Fibroblast of lung (primary cell): ENCODE data around the gene EDN2. TPM values are rescaled to one million over a fixed set of nuclear protein-coding genes. Genes with fewer than 3 reads are reported as not detected.

Experiments
- DNase-seq, 2 donors: peaks; one replicate each; pipeline versions ENCODE4 v3.0.0 to v3.0.0-alpha.2; 2010; ENCODE audit warnings: low read depth in 2 of 2
- H2AFZ ChIP-seq: 2 replicates; pipeline ENCODE4 v1.5.1; 2012; ENCODE audit warnings: low read length, control low read depth, inconsistent platforms
- H3K27ac ChIP-seq: 2 replicates; pipeline ENCODE4 v1.5.1; 2011; ENCODE audit warnings: low read length, control low read depth; ENCODE audit not compliant: insufficient read depth
- H3K27me3 ChIP-seq: 2 replicates; pipeline ENCODE4 v1.5.1; 2011; ENCODE audit warnings: mild to moderate bottlenecking, low read length; ENCODE audit not compliant: control insufficient read depth, insufficient read depth
- H3K36me3 ChIP-seq: 2 replicates; pipeline ENCODE4 v1.5.1; 2011; ENCODE audit warnings: low read length; ENCODE audit not compliant: control insufficient read depth, insufficient read depth
- H3K4me1 ChIP-seq: 2 replicates; pipeline ENCODE4 v1.5.1; 2011; ENCODE audit warnings: low read length; ENCODE audit not compliant: control insufficient read depth, insufficient read depth; ENCODE audit errors: extremely low read depth
- H3K4me2 ChIP-seq: 2 replicates; pipeline ENCODE4 v1.5.1; 2011; ENCODE audit warnings: low read length, control low read depth; ENCODE audit not compliant: insufficient read depth; ENCODE audit errors: extremely low read depth
- H3K4me3 ChIP-seq, 4 experiments: fragments of 200-600 bp in 1 of 4; sonication (generic) in 1 of 4; replicated peaks in 1 of 4; 2 replicates each; pipeline ENCODE4 v1.5.1; 2011 to 2016; ENCODE audit warnings: low read length in 4 of 4, low read depth in 3 of 4, mild to moderate bottlenecking in 3 of 4, control low read depth in 2 of 4, inconsistent platforms in 1 of 4, mixed read lengths in 1 of 4; ENCODE audit not compliant: insufficient read depth in 1 of 4; ENCODE audit errors: control extremely low read depth in 1 of 4
- H3K79me2 ChIP-seq: 2 replicates; pipeline ENCODE4 v1.5.1; 2012; ENCODE audit warnings: mild to moderate bottlenecking, low read length, inconsistent platforms; ENCODE audit not compliant: control insufficient read depth, insufficient read depth
- H3K9ac ChIP-seq: 2 replicates; pipeline ENCODE4 v1.5.1; 2011; ENCODE audit warnings: mild to moderate bottlenecking, low read length, control low read depth; ENCODE audit not compliant: insufficient read depth
- H3K9me3 ChIP-seq: 2 replicates; pipeline ENCODE4 v1.5.1; 2012; ENCODE audit warnings: low read depth, low read length; ENCODE audit not compliant: control insufficient read depth, insufficient read depth
- H4K20me1 ChIP-seq: 2 replicates; pipeline ENCODE4 v1.5.1; 2011; ENCODE audit warnings: low read length; ENCODE audit not compliant: control insufficient read depth, insufficient read depth; ENCODE audit errors: extremely low read depth
- CTCF ChIP-seq, 2 donors: IDR thresholded peaks in 1 of 2; conservative IDR thresholded peaks in 1 of 2; 1 replicate in 1 of 2; 2 replicates in 1 of 2; pipeline ENCODE4 v1.5.1; 2011 to 2012; ENCODE audit warnings: low read length in 2 of 2, control low read depth in 1 of 2, inconsistent platforms in 1 of 2, low read depth in 1 of 2, mild to moderate bottlenecking in 1 of 2
- EZH2 ChIP-seq: IDR thresholded peaks from 2 replicates; pipeline ENCODE4 v1.5.1; 2012; ENCODE audit warnings: low read length, control low read depth, mild to moderate bottlenecking; ENCODE audit errors: missing control alignments
- polyA plus RNA-seq, 2 donors: library from polyadenylated mRNA; depleted of rRNA in 1 of 2; stranded (reverse) in 1 of 2; unstranded in 1 of 2; fragments of >200 nt; gene quantifications; 2 replicates each; pipeline ENCODE4 v1.2.1, GENCODE V29; 2011 to 2012; ENCODE audit warnings: missing spikeins in 1 of 2
- total RNA-seq: library from RNA; depleted of rRNA; stranded (reverse); fragments of >200 nt; gene quantifications from 2 replicates; pipeline ENCODE4 v1.2.1, GENCODE V29; 2014

EDN2 gene
- total and polyA plus RNA-seq, 2 donors (not counting 1 experiment from before 2014, with no cell fraction given) = not detected

GRCh38 chr1:41447995-41448770 lies 36.3 kb downstream of the EDN2 start:
- Histone ChIP-seq H4K20me1 (no peaks in the 10 kb centered on the region), H3K4me2 (no peak overlapping the region), H3K36me3 (no peaks in the 10 kb centered on the region), H3K79me2 (no peaks in the 10 kb centered on the region), H3K4me3 (no peak overlapping the region), H2AFZ (no peak overlapping the region), H3K4me1 (no peaks in the 10 kb centered on the region), H3K27me3 (no peaks in the 10 kb centered on the region), H3K27ac (no peak overlapping the region), H3K9me3 (no peaks in the 10 kb centered on the region), H3K9ac (no peak overlapping the region)
- no peak for DNase-seq
- no peak for TF ChIP-seq CTCF (conservative IDR thresholded peaks at IDR 0.05 in 1 of 2, IDR thresholded peaks at IDR 0.05 in 1 of 2; ENCODE audit: low read depth in 1 of 2, low read length in 2 of 2)
- no peak for TF ChIP-seq EZH2

DNA sequence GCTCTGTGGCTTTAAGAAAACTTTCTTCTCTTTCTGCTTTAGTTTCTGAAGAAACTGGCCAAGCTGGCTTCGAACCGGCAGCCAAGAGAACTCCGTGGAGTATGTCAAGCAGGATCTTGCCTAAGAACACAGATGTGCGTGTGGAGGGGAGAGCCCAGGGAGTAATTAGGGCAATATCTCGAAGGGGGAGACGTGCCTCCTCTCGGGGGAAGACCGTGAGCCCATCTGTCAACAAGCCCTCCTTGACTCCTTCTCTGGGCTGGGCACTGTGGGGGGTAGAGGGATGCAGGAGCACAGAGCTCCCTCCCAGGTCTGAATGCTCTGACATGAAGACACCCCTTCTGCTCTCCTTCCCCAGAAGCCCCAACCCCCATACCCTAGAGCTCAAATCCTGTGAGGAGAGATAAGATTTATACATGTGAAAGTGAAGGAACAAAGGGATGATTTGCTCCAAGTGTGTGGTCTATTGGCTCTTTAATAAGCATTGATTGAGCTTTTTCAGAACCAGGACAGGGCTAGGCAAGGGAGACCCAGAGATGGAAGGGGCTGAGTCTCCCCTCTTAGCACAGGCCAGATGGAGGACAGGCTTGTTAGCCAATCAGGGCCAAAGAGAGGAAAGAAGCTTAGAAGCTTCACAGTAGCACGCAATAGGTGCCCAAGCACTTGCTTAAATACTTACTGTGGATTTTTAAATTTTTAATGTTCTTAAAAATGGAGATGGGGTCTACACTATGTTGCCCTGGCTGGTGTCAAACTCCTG lies 37.5 kb downstream of the EDN2 start:
- H3K27me3 ChIP-seq = no peaks in the 10 kb centered on the region
- H3K9ac ChIP-seq = no peak overlapping the region
- DNase-seq = no peak
- no peaks in the 10 kb centered on the region for H3K4me1 ChIP-seq
- H3K36me3 ChIP-seq = no peaks in the 10 kb centered on the region
- H3K4me2 ChIP-seq = no peak overlapping the region
- TF ChIP-seq EZH2 = no peak
- TF ChIP-seq CTCF (conservative IDR thresholded peaks at IDR 0.05 in 1 of 2, IDR thresholded peaks at IDR 0.05 in 1 of 2; ENCODE audit: low read depth in 1 of 2, low read length in 2 of 2) = no peak
- no peaks in the 10 kb centered on the region for H3K9me3 ChIP-seq
- H3K79me2 ChIP-seq = no peaks in the 10 kb centered on the region
- no peak overlapping the region for H2AFZ ChIP-seq
- H4K20me1 ChIP-seq = no peaks in the 10 kb centered on the region
- H3K4me3 ChIP-seq = no peak overlapping the region
- no peak overlapping the region for H3K27ac ChIP-seq

GRCh38 chr1:41444785-41445184 lies 39.7 kb downstream of the EDN2 start:
- no peaks in the 10 kb centered on the region for H3K9me3 ChIP-seq
- no peaks in the 10 kb centered on the region for H3K36me3 ChIP-seq

More at GRCh38 chr1:41444785-41445184, 39.7 kb downstream of the EDN2 start:
- H3K79me2 ChIP-seq = no peaks in the 10 kb centered on the region
- no peak overlapping the region for H3K27ac ChIP-seq
- H3K4me1 ChIP-seq = no peaks in the 10 kb centered on the region
- H2AFZ ChIP-seq = no peak overlapping the region
- no peak overlapping the region for H3K4me2 ChIP-seq
- H3K27me3 ChIP-seq = no peaks in the 10 kb centered on the region
- no peak overlapping the region for H3K9ac ChIP-seq
- H4K20me1 ChIP-seq = no peaks in the 10 kb centered on the region
- TF ChIP-seq EZH2 (no peak), CTCF (conservative IDR thresholded peaks at IDR 0.05 in 1 of 2, IDR thresholded peaks at IDR 0.05 in 1 of 2; ENCODE audit: low read depth in 1 of 2, low read length in 2 of 2) (no peak)
- no peak overlapping the region for H3K4me3 ChIP-seq
- no peak for DNase-seq
